Right lobe of liver (tissue), 6 donors: Measurements from ENCODE around the gene AKAP8L. TPM values are rescaled to one million over a fixed set of nuclear protein-coding genes. Genes with fewer than 3 reads are reported as not detected.
"Not testable (repeated sequence)": the region's sequence is repeated elsewhere in the genome, so short reads cannot be mapped to it uniquely, and the experiment has no call there.

Source experiments
- ATAC-seq, 4 donors: fragments of 200-7000 bp; cut with Tn5 transposase; one replicate each; pipeline ENCODE4 v1.9.1; 2020; ENCODE audit warnings: mild to moderate bottlenecking in 4 of 4, moderate library complexity in 4 of 4
- DNase-seq, 3 donors: peaks; one replicate each; pipeline ENCODE4 v3.0.0-alpha.2; 2020
- H3K27ac ChIP-seq, 3 donors: fragments of 200-600 bp; one replicate each; pipeline ENCODE4 v1.8.0; 2022
- H3K27me3 ChIP-seq, 2 donors: fragments of 200-600 bp; one replicate each; pipeline ENCODE4 v1.8.0; 2022
- H3K36me3 ChIP-seq, 4 donors: fragments of 200-600 bp; sonication (generic) in 1 of 4; one replicate each; pipeline versions ENCODE4 v1.5.1 to v1.8.0; 2017 to 2022; ENCODE audit warnings: control low read depth in 1 of 4
- H3K4me1 ChIP-seq, 4 donors: fragments of 200-600 bp; sonication (generic) in 1 of 4; one replicate each; pipeline versions ENCODE4 v1.5.1 to v1.8.0; 2017 to 2022; ENCODE audit warnings: control low read depth in 1 of 4
- H3K4me3 ChIP-seq, 3 donors: fragments of 200-600 bp; one replicate each; pipeline ENCODE4 v1.8.0; 2022
- H3K9me3 ChIP-seq, 4 donors: fragments of 200-600 bp; sonication (generic) in 1 of 4; one replicate each; pipeline versions ENCODE4 v1.5.1 to v1.8.0; 2017 to 2022; ENCODE audit warnings: control low read depth in 1 of 4
- POLR2A ChIP-seq: fragments of 450-650 bp; IDR thresholded peaks from one replicate; pipeline ENCODE4 v1.6.1; 2017; ENCODE audit warnings: antibody characterized with exemption, mild to moderate bottlenecking
- WGBS: methylation state at CpG from one replicate; pipeline ENCODE4 v1.1.6; 2018; ENCODE audit warnings: low coverage, low lambda C conversion rate; ENCODE audit not compliant: insufficient coverage; ENCODE audit errors: missing lambda C conversion rate; 5-methylcytosine and 5-hydroxymethylcytosine counted together
- intact Hi-C, 2 donors: fragments of 100-400 bp; cut with DNase I; formaldehyde crosslinking; loops; one replicate each; pipeline versions ENCODE4 v1.11.2 to v1.14.1; 2022
- total RNA-seq, 6 experiments: library from RNA; depleted of rRNA in 2 of 6; stranded (reverse); fragments of >200 nt in 2 of 6; fragmentation: NEBNext Ultra II Directional in 3 of 6; extraction: Animal tissue kit (Norgen Biotek cat#: 25700) in 3 of 6; gene quantifications; one replicate each; pipeline versions ENCODE4 v1.1.0 to v1.2.4, GENCODE V29; 2016 to 2023
- TF ChIP-seq, protein P1 (sequence below), 4 donors: fragments of 200-600 bp in 3 of 4; fragments of 450-650 bp in 1 of 4; IDR thresholded peaks; one replicate each; pipeline versions ENCODE4 v1.5.1 to v1.8.0; 2016 to 2022; ENCODE audit warnings: antibody characterized with exemption in 4 of 4, mild to moderate bottlenecking in 2 of 4
- donor health status: DM: no; HTN: yes; CAD: no.
- donor health status: DM: no; HTN: no; CAD: no.
- donor health status: DM: no; HTN: no; CAD: no.
- donor health status: DM: no; HTN: yes; CAD: no.
- donor health status: DM: no; HTN: yes; CAD: no.

Gene AKAP8L
- total RNA-seq, 6 experiments from 2014 or later: 27.4 to 69.4 (median 49.6) TPM

DNA sequence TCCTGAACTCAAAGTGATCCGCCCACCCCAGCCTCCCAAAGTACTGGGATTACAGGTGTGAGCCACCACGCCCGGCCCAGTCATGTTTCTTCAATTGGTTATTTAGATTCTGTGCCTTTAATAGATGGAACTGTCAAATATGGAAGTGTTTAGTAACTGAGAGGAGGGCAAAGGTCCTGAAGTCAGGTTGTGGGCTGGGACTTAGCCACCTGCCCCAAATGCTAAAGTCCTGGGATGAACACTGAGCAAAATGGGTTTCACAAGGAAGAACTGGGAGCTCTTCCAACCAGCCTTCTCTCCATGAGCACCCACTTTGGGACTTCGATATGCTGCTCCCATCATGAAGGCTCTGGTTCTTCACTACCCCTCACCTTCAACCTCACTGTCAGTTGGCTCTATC is 60.9 kb downstream of the AKAP8L start:
- intact Hi-C loops: no loop called here
- no peak for TF ChIP-seq POLR2A
- TF ChIP-seq, protein P1, sequence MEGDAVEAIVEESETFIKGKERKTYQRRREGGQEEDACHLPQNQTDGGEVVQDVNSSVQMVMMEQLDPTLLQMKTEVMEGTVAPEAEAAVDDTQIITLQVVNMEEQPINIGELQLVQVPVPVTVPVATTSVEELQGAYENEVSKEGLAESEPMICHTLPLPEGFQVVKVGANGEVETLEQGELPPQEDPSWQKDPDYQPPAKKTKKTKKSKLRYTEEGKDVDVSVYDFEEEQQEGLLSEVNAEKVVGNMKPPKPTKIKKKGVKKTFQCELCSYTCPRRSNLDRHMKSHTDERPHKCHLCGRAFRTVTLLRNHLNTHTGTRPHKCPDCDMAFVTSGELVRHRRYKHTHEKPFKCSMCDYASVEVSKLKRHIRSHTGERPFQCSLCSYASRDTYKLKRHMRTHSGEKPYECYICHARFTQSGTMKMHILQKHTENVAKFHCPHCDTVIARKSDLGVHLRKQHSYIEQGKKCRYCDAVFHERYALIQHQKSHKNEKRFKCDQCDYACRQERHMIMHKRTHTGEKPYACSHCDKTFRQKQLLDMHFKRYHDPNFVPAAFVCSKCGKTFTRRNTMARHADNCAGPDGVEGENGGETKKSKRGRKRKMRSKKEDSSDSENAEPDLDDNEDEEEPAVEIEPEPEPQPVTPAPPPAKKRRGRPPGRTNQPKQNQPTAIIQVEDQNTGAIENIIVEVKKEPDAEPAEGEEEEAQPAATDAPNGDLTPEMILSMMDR (IDR thresholded peaks at IDR 0.05): no peak
- Histone ChIP-seq H3K36me3 (peaks cover 8 to 63% (median 19%) of the 10 kb centered on the region in 4 donors), H3K4me3 (no peak overlapping the region), H3K9me3 (no peaks in the 10 kb centered on the region), H3K27me3 (no peaks in the 10 kb centered on the region), H3K27ac (peak overlapping the region in 2 of 3 donors; percentile 60 to 67), H3K4me1 (peaks cover 0 to 42% (median 17%) of the 10 kb centered on the region in 4 donors)
- 39% methylated on average over 4 of the region's 4 CpGs for WGBS
- DNase-seq (peak in 2 of 3 donors; percentile 65 to 88), ATAC-seq (peak; percentile 82 to 93 (median 90))

DNA sequence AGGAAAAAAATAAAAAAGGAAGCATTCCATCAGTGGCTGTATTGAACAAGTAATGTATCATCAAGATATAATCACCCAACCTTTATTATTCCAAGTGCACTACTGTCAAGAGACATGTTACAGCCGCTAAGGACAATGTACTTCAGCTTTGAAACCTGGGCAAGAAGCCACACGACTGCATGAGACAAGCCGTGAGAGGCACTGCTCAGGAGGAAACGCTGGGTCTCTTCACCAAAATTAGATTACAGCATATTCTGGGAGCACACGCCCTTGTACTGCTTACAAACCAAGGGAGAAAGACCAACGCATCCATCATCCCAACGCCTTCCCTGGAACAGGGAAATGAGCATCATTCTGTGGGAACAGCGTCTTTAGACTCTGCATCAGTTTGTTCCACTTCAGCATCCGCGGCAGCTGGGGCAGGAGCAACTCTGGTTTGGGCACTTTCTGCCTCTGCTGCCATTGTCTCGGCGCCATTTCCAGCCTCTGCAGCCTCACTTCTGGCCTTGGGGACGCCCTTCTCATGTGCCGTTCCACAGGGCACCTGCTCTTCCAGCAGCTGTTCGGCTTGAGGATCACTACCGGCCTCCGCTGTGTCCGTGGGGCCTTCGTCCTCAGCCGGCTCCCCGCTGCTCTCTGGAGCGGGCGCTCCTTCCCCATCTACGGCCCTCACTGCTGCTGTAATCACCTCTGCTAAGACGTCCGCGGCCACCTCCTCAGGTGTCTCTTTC is 64.1 kb downstream of the AKAP8L start:
- Histone ChIP-seq H3K27me3 (no peaks in the 10 kb centered on the region), H3K9me3 (no peaks in the 10 kb centered on the region), H3K27ac (no peak overlapping the region), H3K4me3 (no peak overlapping the region), H3K36me3 (peaks cover 0 to 46% (median 11%) of the 10 kb centered on the region in 4 donors), H3K4me1 (peaks cover 0 to 30% (median 11%) of the 10 kb centered on the region in 4 donors)
- intact Hi-C loops: no loop called here
- TF ChIP-seq, protein P1 (IDR thresholded peaks at IDR 0.05): no peak
- TF ChIP-seq POLR2A: no peak
- DNase-seq (no peak), ATAC-seq (no peak)
- 84% methylated on average over 19 of the region's 27 CpGs for WGBS

DNA sequence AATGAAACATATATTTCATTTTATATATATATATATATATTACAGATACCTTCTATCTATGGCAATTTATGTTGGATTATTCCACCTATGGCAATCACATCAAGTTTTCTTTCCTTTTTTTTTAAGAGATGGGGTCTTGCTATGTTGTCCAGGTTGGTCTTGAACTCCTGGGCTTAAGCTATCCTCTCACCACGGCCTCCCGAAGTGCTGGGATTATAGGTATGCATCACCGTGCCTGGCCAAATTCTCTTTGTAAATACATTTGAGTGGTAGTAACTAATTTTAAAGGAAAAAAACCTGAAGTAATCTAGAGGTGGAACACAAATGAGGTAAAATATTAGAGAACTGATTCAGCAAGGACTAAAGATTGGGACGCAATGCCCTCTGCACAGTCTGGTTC is 64.9 kb downstream of the AKAP8L start:
- TF ChIP-seq, protein P1 (IDR thresholded peaks at IDR 0.05): no peak
- TF ChIP-seq POLR2A: no peak
- intact Hi-C loops: no loop called here
- H3K4me1 ChIP-seq: peaks cover 0 to 21% (median 8%) of the 10 kb centered on the region in 4 donors
- no peak for DNase-seq
- ATAC-seq: no peak
- WGBS: 75% methylated on average over 3 of the region's 4 CpGs
- H3K27ac ChIP-seq: no peak overlapping the region
- H3K4me3 ChIP-seq: no peak overlapping the region
- H3K9me3 ChIP-seq: no peaks in the 10 kb centered on the region
- H3K27me3 ChIP-seq: no peaks in the 10 kb centered on the region
- peaks cover 0 to 39% (median 8%) of the 10 kb centered on the region in 4 donors for H3K36me3 ChIP-seq

DNA sequence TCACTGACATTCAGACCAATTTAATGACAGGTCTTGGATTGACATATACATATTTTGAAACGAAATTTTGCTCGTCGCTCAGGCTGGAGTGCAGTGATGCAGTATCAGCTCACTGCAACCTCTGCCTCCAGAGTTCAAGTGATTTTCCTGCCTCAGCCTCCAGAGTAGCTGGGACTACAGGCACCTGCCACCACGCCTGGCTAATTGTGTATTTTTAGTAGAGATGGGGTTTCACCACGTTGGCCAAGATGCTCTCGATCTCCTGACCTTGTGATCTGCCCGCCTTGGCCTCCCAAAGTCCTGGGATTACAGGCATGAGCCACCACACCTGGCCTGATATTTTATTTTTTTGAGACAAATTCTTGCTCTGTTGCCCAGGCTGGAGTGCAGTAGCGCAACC is 66.3 kb downstream of the AKAP8L start:
- DNase-seq, H3K4me3 ChIP-seq, ATAC-seq, intact Hi-C loops, H3K9me3 ChIP-seq, H3K27me3 ChIP-seq, H3K4me1 ChIP-seq, H3K27ac ChIP-seq: not testable (repeated sequence)
- 88% methylated on average over 4 of the region's 8 CpGs for WGBS
- H3K36me3 ChIP-seq: peaks cover 0 to 28% (median 5%) of the 10 kb centered on the region in 4 donors

DNA sequence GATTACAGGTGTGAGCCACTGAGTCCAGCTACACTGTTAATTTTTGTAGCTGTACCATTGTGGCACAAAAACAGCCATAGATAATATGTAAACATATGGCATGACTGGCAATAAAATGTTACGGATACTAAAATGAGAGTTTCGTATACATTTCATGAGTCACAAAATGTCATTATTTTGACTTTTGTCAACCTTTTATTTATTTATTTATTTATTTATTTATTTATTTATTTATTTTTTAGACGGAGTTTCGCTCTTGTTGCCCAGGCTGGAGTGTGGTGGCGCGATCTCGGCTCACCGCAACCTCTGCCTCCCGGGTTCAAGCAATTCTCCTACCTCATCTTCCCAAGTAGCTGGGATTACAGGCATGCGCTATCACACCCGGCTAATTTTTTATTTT is 77.5 kb downstream of the AKAP8L start:
- H3K9me3 ChIP-seq, H3K27me3 ChIP-seq, H3K27ac ChIP-seq, DNase-seq, ATAC-seq, intact Hi-C loops, H3K4me1 ChIP-seq, H3K36me3 ChIP-seq, H3K4me3 ChIP-seq: not testable (repeated sequence)
- WGBS: 99% methylated on average over 4 of the region's 11 CpGs
